Stimulated activated CD8-positive, alpha-beta memory T cell treated with anti-CD3 and anti-CD28 coated beads, Interleukin-7, amount 100 ng/mL, for 1 hour (primary cell): ENCODE data around the gene LACC1.

Source experiments
- DNase-seq, 2 donors: peaks; one replicate each; pipeline ENCODE4 v3.0.0-alpha.2; 2020; ENCODE audit warnings: low read depth in 2 of 2

LACC1 gene

GRCh38 chr13:43879755-43880181, at the start of gene LACC1:
LACC1 (plus strand) TSS chr13:43879904; CDS start chr13:43880986, 1,082 bp downstream.
- DNase-seq: peak; percentile 1 to 31

GRCh38 chr13:43830497-43830881, 49.2 kb upstream of the LACC1 start:
- no peak for DNase-seq

GRCh38 chr13:43831088-43831487, 48.6 kb upstream of the LACC1 start:
- no peak for DNase-seq

- DNase-seq: no peak
Observed at GRCh38 chr13:43835701-43836100, 44.0 kb upstream of the LACC1 start.

GRCh38 chr13:43838909-43839308, 40.8 kb upstream of the LACC1 start:
- no peak for DNase-seq

- DNase-seq: no peak
Observed at GRCh38 chr13:43846496-43847158, 33.1 kb upstream of the LACC1 start.

GRCh38 chr13:43848001-43848649, 31.6 kb upstream of the LACC1 start:
- no peak for DNase-seq

- no peak for DNase-seq
Observed at GRCh38 chr13:43850873-43851272, 28.8 kb upstream of the LACC1 start.

- DNase-seq: no peak
Observed at GRCh38 chr13:43852923-43853404, 26.7 kb upstream of the LACC1 start.

- no peak for DNase-seq
Observed at GRCh38 chr13:43861863-43862262, 17.8 kb upstream of the LACC1 start.

- no peak for DNase-seq
Observed at GRCh38 chr13:43864921-43865320, 14.8 kb upstream of the LACC1 start.

GRCh38 chr13:43865892-43866291, 13.8 kb upstream of the LACC1 start:
- DNase-seq: no peak

GRCh38 chr13:43872181-43872580, 7.5 kb upstream of the LACC1 start:
- DNase-seq: no peak

- DNase-seq: no peak
Observed at GRCh38 chr13:43874504-43875092, 5.1 kb upstream of the LACC1 start.

GRCh38 chr13:43876366-43876765, 3.3 kb upstream of the LACC1 start:
- DNase-seq: no peak

- DNase-seq: no peak
Observed at GRCh38 chr13:43877326-43877725, 2.4 kb upstream of the LACC1 start.

GRCh38 chr13:43877766-43878165, 1.9 kb upstream of the LACC1 start:
- DNase-seq: no peak

- peak; percentile 32 to 49 for DNase-seq
Observed at GRCh38 chr13:43878892-43879754, 581 bp upstream of the LACC1 start, which contains the start of gene CCDC122. CCDC122 (minus strand) TSS chr13:43879740; CDS start chr13:43869376, 10,364 bp downstream.

- no peak for DNase-seq
Observed at GRCh38 chr13:43880214-43880855, 631 bp downstream of the LACC1 start.

GRCh38 chr13:43880926-43881325, 1.2 kb downstream of the LACC1 start:
- no peak for DNase-seq

- no peak for DNase-seq
Observed at GRCh38 chr13:43881580-43881979, 1.9 kb downstream of the LACC1 start.
